HTR-8/SVneo (cell line): Measurements from ENCODE around the gene AUTS2.

ENCODE experiments used
- DNase-seq: peaks from one replicate; pipeline ENCODE4 v3.0.0; 2011; ENCODE audit warnings: low spot score, mixed read lengths; ENCODE audit not compliant: insufficient read length
- FAIRE-seq: peaks from 2 replicates; lab custom pipeline; 2011; peaks lifted over from hg19 to GRCh38; lab: Jason Lieb, UNC

The AUTS2 gene

DNA sequence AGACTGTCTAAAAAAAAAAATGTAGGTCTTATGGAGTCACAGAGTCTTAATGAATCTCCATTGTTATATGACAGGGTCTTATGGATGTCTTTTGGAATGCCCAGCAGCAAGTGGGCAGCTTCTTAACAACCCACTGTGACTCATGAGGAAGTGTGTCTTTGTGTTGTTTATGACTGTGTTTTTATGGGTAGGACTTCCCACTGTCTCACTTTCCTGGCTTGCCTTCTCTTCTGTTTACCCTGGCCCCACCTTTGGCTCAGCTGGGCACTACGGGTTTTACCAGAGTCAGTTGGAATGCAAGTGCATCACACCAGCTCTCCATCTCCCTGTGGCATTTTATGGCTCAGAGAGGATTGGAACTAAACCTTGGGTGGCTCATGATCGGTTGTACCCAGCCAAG lies 580.5 kb downstream of the AUTS2 start:
- DNase-seq (peak; percentile 18), FAIRE-seq (no peak)

DNA sequence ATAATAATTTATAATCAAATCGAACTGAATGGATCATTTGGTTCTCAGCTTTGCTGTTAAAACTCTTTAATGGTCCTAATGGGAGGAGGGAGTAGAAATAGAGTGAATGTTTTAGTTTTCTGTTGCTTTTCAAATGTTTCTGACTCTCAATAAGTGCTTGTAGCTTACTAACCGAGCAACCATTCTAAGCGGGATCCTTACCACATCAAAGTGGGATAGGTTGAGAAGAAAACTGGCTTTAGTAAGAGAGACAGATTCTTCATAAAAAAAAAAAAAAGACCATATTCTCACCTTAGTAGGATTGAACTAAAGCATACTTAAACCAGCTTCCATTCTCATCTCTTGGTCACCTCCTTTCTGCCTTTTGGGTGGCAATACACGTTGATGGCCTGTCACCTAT lies 584.2 kb downstream of the AUTS2 start:
- no peak for DNase-seq
- no peak for FAIRE-seq

DNA sequence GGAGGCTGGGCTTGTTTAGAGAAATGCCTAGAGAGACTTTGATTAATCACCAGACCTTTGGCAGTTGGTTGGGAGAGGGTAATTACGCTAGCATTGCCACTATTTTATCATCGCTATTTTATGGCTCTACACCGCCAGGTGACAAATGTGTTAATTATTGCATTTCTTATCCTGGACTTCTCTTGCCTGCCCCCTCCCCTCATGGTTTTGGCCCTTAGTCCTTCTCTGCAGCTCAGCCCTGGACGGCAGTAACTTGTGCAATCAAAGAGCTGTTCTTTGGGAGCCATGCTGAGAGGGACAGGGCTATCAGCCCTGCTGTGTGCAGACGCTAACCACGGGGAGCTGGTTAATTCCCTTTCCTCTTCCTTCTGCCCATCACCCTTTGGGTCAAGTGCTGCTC lies 585.0 kb downstream of the AUTS2 start:
- DNase-seq (no peak), FAIRE-seq (no peak)

DNA sequence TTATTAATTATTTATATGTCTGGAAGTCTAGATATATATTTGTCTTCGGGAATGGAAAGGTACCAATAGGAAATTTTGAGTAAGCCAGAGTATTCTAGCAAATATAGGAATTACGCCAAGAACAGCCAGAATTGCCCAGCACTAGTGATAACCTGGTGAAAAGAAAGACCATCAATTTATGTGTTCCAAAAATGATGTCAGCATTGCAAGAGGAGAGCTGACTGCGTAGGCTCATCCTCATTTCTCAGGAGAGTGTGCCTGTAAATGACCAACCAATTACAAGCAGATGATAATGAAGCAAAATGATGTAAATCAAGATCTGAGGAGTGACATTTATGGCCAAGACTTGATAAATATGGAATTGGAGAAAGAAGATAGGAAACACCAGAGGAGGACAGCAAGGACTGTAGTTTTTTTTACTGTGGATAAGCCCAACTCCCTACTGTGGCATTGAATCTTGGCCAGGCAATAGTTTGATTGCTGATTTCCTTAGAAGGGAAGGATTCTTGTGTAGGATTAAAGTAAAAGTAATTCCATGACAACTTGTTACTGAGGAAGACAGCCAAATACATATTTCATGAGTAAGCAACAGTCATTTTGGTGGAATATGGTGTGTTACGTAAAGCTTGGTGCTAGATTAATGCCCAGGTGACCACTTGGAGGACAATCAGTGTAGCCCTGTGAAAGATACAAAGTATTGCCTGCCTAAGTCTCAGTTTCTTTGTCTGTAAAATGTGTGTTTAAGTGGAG lies 590.8 kb downstream of the AUTS2 start:
- DNase-seq: no peak

DNA sequence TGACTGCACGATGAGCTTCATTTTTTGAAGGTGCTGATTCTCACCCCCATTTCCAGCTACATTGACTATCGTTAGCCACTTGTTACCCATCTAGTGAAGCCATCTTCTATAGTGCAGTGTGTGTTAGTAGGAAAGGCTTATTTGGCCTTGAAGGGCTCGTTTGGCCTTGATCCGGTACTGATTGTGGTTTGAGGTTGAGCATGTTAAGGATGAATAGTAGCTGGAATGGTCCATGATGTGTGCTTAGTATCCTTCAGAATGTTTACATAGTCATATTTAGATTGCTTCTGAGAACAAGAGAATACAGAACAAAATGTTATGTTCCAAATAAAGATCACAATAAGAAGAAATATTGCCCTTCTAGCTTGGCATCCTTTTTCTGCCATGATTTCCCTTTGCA lies 591.5 kb downstream of the AUTS2 start:
- DNase-seq (no peak), FAIRE-seq (no peak)

More for the DNA sequence above, 590.8 kb downstream of the AUTS2 start:
- no peak for FAIRE-seq

DNA sequence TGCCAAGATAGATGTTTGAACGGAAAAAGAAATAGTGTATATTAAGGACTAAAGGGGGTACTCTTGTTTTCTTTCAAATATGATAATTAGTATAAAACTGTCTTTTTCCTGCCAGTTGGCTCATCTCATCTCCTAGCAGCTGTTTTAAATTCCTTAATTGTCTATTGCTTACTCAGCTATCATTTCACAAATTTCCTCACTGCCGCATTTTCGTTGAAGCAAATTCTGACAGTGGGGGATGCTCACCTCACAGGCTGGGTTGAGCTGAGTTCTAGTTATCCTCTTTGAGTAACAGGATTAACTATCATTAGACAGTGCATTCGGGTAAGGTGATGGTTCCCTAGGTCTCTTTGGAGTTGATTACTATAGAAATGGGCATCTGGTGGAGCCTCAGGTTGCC lies 592.0 kb downstream of the AUTS2 start:
- FAIRE-seq: no peak

DNA sequence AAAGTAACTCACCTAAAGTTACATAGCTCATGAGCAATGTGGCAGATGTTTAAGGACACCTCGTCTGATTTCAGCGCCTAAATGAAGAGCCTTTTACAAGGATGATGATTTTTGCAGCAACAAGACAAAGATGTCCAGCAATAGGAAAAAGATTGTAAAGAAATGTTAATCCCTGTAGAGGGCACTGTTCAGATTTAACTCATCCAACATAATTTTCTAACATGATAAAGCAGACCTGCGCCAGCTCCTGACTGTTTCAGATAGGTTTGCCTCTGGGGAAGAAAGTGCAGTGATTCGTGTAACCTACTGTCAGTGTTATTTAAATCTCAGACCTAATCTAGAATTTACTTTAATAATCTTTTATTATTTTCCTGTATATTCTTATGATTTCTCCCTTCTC lies 595.2 kb downstream of the AUTS2 start:
- FAIRE-seq: no peak
- no peak for DNase-seq

More for the DNA sequence above, 592.0 kb downstream of the AUTS2 start:
- no peak for DNase-seq

DNA sequence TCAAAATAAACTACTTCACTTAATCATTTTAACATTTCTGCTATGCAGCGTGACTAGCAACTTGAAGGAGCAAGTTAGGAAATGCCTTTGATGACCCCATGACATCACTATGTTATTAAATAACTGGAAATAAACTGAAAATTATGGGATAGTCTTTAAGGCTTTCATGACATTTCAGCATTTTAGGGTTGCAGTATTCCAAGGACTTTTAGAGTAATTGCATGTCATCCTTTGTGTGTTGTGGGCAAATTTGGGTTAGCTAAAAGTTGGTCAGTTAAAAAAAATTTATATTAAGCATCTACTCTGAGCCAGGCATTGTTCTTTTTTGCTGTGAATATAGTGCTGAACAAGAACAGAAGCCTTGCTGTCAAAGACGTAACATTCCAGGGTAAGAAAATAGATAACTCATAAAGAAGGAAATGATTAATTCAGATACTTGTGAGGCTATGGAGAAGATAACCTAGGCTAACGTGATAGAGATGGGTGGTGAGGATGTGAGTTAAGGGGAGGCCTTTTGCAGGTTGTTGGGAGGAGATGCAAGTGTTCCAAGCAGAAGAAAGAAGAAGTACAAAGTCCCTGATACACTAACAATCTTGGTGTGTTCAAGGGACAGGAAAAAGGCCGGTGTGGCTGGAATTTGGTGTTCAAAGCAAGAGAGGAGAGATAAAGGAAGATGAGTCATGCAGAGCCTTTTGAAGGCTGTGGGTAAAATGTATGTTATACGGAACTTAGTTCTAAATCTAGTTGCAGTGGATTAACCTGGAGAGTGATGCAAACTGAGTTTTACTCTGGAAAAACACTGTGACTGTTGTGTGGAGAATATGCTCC lies 610.2 kb downstream of the AUTS2 start:
- FAIRE-seq: no peak
- DNase-seq: no peak

DNA sequence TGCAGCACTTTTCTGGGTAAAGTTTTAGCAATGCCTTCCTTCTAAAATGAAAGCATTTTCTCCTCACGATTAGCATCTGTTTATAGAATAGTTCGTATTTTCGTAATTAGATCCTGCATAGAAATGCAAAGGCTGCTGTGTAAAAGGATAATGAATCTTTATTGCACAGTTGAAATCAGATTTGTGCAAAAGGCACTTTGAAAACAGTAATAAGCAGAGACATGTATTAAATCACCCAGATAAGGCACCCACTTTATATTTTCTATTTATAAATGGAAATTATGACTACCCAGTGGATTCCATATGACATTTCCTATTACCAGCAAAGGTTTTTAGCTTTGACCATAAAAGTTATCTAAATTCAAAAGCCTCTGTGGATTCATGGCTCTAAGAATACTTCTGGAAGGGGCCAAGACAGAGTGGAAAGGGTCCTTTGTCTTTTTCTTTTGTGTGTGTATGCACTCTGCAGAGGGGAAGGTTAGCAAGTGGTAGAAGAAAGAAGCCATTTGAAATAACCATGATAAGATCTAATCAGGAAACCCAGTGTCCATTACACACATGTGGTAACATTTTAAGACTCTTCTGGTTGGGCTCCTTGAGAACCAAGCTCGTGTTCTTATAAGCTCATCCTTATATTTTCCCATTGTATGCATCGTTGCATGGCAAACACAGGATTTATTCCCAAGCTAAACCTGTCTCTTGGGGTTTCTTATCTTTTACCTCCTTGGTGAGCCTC lies 612.1 kb downstream of the AUTS2 start:
- FAIRE-seq (no peak), DNase-seq (no peak)

DNA sequence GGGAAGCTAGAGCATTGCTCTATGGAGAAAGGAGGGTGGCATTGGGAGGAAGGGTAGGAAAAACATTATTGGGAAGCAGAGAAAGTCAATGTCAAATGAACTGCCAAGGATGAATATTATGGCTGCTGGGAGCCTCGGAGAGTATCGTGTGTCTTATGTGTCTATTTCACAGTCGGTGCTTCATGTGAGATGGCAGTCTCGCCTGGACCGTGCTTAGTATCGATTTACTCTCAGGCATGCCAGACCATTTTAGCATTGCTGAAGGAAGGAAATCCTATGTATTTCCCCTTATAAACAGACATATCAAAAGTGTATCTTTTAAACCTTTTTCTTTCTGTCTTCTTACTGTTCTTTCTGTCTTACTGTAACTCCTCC lies 612.6 kb downstream of the AUTS2 start:
- DNase-seq: no peak
- FAIRE-seq: no peak

DNA sequence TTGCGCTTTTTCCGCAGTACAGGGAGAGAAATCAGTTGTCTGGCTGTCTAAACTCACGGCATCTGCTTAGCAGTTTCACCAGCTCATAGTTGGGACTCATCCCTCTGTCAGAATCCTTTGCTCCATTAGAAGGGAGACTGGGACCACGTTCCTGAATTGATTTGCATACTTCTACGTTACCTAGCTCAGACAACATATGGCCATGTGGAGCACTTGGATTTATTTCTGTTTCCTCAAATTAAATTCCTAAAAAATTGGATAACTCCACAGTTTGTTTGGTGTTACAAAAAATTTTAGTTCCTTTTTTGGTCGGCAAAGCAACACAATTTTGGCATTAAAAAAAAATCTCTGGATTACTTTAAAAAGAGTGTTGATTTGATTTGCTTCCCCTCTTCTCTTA lies 614.0 kb downstream of the AUTS2 start:
- no peak for FAIRE-seq
- no peak for DNase-seq

DNA sequence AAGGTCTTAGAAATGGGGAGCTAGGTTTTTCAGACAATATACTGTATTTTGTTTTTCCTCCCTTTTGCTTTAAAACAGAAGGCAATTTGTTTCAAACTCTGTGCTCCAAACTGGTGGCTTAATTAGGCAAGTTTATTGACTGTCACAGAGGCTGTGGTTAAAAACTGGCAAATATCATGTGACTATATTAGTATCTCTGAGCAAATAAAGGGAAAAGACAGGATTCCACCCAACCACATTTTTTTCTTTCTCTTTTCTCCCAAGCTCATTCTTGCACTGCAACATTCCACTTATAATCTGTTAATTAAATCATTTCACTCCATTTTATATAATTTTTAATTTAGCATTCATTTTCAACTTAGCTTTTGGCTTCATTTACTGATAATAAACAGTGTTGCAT lies 615.8 kb downstream of the AUTS2 start:
- FAIRE-seq (no peak), DNase-seq (no peak)

DNA sequence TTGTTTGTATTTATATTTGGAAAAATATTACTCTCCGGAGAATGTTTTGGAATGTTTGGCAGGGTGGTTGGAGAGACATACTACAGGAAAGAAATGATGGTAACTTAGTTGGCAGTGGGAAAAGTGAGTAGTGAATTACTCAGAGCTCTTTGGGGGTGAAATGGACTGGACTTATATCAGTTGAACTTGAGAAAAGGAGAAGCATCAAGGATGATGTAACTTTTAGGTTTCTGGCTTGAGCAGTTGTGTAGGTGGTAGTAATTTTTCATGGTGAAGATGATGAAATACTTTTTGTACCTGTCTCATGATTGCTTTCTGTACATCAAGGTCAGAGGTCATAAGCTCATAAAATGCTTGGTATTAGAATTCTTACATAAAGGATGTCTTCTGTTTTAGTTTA lies 617.2 kb downstream of the AUTS2 start:
- FAIRE-seq (no peak), DNase-seq (no peak)

DNA sequence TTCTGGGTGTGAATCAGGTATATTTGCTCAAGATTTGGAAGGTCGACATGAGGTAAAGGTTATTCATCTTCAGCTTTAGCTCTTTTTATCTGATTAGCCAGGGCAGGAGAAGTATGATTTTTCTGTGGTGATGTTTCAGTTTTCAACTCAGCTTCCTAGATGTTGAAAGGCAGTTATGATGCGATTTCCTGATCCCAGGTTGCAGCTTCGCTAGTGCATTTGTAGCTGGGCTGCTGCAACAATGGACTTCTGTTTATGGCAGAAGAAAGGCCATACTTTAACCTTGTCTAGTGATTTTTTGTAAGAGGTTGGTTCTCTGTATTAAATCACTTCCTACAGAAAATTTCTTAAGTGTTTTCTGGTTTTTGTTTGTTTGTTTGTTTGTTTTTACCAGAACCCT lies 619.3 kb downstream of the AUTS2 start:
- FAIRE-seq: no peak
- no peak for DNase-seq

DNA sequence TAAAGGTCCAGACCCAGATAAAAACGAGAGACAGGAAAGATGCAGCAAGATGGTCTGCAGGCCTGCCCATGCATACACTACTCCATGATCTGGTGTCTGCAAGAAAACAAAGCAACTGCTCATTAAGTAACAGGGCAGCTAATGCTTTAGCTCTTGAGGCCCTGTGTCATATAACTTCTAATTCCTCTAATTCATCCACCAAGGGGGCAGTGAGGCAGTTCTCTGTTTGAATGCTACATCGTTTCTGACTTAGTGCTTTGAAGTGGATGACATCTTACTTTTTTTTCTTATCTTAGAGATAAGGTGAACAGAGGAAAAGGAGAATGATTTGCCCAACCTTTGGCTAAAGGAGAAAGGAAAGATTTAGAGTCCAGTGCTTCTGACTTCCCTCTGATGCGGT lies 619.7 kb downstream of the AUTS2 start:
- no peak for FAIRE-seq
- no peak for DNase-seq

DNA sequence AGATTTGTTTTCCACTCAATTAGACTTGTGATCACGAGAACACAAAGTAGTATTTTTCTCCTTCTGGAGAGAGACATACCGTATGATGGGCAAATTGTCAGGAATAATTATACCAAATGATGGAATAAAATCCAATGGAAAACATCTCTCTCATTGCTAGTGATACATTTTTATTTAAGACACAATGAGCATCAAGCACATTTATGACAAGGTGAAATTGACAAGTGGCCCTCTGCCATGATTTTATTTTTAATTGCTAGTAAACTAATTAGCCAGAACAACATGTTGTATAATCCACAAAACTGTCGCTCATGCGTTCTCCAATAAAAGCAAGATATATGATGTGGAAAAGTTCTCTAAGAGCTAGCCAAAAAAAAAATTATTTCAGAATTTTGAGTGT lies 620.8 kb downstream of the AUTS2 start:
- FAIRE-seq (no peak), DNase-seq (no peak)

DNA sequence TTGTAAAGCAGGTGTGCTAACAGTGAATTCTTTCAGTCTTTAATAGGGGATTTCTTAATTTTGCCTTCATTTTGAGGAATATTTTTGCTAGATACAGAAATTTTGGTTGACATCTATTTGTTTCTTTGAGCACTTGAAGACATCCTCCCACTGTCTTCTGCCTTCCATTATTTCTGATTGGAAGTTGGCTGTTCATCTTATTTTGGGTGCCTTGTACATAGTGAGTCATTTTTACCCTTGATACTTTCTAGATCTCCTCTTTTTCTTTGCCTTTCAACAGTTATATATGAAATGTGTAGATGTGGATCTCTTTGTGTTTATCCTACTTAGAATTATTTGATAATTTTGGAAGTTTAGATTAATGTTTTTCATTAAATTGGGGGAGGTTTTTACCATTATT lies 631.0 kb downstream of the AUTS2 start:
- FAIRE-seq: no peak
- no peak for DNase-seq

DNA sequence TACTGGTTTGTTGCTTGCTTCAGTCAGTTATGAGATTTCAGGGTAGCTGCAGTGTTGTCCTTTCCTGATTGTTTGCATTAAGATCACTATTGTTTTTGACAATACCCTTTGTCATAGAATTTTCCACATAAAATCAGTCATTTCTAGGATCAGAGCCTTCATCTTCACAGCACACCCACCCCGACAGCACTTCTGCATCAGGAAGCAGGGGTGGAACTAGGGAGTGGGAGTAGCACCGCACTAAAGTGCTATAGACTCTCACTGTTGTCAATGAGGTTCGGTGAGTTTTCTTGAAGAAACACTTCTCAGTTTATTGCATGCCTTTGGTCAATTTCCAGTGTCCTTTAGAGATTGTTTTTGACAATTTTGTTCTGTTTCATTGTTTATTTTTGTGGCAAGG lies 632.5 kb downstream of the AUTS2 start:
- no peak for FAIRE-seq
- DNase-seq: no peak

DNA sequence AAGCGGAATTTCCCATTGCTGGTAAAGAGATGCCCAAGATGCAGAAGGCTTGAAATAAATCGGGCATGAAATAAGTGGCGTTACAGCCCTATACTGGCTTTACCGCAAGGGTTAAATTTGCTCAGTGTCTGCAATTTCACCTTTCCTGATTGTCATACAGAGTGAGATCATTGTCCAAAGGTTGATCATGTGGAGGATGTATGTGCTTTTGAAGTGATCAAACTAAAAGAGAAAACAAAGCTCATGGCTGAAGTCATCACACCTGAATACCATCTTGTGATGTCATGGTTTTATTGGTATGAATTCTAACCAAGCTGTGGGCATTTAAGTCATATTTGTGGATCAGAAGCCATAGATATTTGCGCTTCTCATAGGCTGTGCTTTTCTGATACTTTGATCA lies 635.5 kb downstream of the AUTS2 start:
- no peak for DNase-seq
- FAIRE-seq: no peak

DNA sequence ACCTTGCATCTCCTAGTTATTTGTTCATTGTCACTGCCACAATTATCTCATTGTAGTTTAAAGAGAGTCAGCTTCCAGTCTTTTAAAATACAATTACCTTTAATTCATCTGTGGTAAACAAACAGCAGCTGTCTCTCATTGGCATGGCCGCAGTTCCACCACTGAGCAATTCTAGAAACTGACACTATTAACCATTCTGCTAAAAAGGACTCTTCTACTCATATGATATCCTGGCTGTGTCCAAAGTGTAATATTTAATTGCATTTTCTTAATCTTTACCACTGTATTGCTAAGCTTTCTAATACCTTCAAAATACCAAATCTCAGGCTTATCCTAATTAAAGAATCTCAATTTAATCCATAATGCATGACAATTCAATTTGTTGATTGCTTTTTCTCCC lies 639.0 kb downstream of the AUTS2 start:
- no peak for FAIRE-seq

More for the DNA sequence above, 639.0 kb downstream of the AUTS2 start:
- DNase-seq: no peak
